Left lobe of liver (tissue), 2 donors: ENCODE data around the gene ZER1. TPM values are rescaled to one million over a fixed set of nuclear protein-coding genes. Genes with fewer than 3 reads are reported as not detected.
"Not testable (repeated sequence)": the region's sequence is repeated elsewhere in the genome, so short reads cannot be mapped to it uniquely, and the experiment has no call there.

Experiments
- ATAC-seq: fragments of 200-7000 bp; cut with Tn5 transposase; one replicate; pipeline ENCODE4 v1.9.1; 2020; ENCODE audit warnings: mild to moderate bottlenecking, moderate library complexity
- DNase-seq: peaks from one replicate; pipeline ENCODE4 v3.0.0-alpha.2; 2020; ENCODE audit warnings: low spot score
- total RNA-seq: library from RNA; stranded (reverse); gene quantifications from one replicate; pipeline ENCODE4 v1.2.1, GENCODE V29; 2021
- donor health status: DM: no; HTN: no; CAD: no; lungs with moderate emphysema.
- donor health status: DM: no; HTN: yes; CAD: no.

Gene ZER1
- total RNA-seq, 1 donor from 2014 or later, result 15.6 TPM

GRCh38 chr9:128788445-128788844, 16.7 kb upstream of the ZER1 start:
- ATAC-seq (no peak), DNase-seq (no peak)

DNA sequence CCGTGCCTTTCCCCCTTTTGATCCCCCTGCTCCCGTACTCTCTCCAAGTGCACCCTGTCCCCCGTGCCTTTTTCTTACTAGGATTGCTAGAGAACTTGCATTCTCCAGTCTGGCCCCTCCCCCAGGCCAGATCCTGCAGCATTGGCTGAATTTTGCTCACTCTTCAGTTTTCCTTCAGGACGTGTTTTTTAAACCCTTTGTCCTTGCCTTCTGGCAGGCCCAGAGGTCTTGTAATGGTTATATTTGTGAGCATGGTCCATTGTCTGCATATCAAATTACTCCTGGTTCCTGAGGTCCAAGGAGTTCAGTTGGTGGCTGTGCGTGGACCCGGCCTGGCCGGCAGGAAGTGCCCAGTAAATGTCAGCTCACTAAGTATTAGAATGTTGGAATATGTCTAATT, 15.9 kb upstream of the ZER1 start:
- DNase-seq (no peak), ATAC-seq (peak; percentile 57)

DNA sequence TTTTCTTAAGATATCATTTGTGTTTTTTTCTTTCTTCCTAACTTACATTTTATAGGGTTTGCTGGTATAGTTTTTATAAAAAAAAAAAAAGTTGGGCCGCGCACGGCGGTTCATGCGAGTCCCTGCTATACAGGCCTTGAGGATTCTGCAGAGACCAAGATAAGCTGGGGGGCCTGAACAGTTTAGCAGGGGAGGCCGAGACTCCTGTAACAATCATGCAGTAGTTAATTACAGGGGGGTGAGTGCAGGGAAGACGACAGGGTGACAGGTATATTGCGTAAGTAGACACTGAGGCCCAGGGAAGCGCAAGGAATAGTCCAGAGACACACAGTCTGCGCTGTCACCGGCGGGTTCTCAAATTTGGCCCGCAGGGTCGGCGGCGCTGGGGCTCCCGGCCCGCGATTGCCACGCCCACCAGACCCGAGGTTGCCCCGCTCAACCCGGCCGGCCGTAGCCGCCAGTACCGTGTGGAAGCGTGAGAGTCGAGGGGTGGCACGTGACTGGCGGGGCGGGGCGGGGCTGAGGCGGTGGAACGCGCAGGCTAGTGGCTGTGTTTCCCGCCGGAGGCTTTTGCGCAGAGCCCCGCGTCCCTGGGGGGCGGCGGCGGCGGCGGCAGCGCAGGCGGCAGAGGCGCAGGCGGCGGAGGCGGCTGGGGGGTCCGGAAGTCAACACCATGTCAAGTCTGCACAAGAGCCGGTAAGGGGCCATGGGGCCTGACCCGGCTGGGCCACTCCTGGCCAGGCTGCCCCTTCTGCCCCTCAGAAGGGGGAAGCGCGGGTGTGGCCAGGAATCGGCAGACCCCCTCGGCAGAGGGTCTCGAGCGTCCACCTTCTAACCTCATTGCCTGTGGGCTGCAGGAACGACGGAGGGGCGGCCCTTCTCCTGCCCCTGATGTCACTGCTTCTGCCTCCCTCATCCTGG, 15.2 kb upstream of the ZER1 start, which contains the start of gene TBC1D13:
TSS of gene TBC1D13 (plus strand) at position 573 of the 921 bp plus-strand sequence. CDS start at position 674, 101 bp downstream.
- DNase-seq (peak; percentile 91), ATAC-seq (peak; percentile 98)

GRCh38 chr9:128785427-128785826, 13.7 kb upstream of the ZER1 start:
- DNase-seq (no peak), ATAC-seq (no peak)

DNA sequence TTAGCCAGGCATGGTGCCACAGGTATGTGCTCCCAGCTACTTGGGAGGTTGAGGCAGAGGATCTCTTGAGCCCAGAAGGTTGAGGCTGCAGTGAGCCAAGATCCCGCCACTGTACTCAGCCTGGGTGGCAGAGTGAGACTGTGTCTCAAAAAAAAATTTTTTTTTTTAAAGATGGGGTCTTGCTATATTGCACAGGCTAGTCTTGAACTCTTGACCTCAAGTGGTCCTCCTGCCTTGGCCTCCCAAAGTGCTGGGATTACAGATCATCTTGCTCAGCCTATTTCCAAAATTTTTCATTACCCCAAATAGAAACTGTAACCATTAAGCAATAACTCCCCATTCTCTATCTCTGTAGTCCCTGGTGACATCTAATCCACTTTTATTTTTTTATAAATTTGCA, 10.9 kb upstream of the ZER1 start:
- no peak for ATAC-seq
- DNase-seq, result no peak

GRCh38 chr9:128781187-128782070, 9.7 kb upstream of the ZER1 start:
- ATAC-seq, result no peak
- no peak for DNase-seq

- ATAC-seq, DNase-seq: not testable (repeated sequence)
These were observed 8.4 kb upstream of the ZER1 start for GRCh38 chr9:128780093-128780492.

DNA sequence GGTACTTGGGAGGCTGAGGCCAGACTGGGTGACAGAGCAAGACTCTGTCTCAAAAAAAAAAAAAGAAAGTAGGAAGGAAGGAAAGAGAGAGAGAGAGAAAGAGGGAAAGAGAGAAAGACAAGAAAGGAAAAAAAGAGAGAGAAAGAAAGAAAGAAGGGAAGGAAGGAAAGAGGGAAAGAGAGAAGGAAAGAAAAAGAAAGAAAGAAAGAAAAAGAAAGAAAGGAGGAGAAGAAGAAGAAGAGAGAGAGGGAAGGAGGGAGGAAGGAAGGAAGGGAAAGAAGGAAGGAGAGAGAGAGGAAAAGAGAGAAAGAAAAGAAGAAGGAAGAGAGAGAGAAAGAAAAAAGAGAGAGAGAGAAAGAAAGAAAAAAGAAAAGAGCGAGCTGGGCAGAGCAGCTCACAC, 3.1 kb upstream of the ZER1 start:
- no peak for DNase-seq
- no peak for ATAC-seq

- no peak for DNase-seq
- no peak for ATAC-seq
These were observed 1.3 kb upstream of the ZER1 start for GRCh38 chr9:128773049-128773448.

DNA sequence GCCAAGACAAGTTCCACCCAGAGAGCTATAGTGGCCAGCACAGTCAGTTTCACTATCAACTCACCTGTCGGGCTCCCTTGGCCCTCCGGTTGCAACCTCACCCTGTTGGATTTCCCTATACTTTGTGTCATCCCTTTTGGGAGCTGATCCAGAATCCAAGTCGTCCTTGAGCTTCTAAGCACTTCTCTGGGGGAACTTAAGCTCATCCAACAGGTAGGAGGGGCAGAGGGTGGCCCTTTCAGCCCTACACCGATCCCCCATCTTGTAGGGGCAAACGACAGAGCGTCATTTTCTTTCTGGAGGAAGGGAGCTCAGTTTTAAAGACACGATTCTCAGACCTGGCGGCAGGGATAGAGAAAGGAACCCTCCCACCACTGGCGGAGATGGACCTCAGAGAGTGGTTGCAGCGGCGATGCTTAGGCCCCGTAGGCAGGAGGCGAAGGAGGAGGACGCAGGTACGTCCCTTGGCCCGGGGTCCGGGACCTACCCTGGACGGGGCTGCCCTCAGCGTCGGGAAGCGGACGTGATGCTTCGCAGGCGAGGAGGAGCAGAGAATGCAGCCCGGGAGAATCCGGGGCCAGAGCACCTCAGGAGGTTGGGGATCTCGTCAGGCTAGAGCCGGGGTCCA, 519 bp downstream of the ZER1 start:
- no peak for DNase-seq
- ATAC-seq, result peak; percentile 60

- ATAC-seq (no peak), DNase-seq (no peak)
These were observed 1.3 kb downstream of the ZER1 start for GRCh38 chr9:128770286-128771030.

- no peak for ATAC-seq
- no peak for DNase-seq
These were observed 3.1 kb downstream of the ZER1 start for GRCh38 chr9:128768606-128769005.

- ATAC-seq (peak; percentile 73), DNase-seq (peak; percentile 68)
These were observed 6.2 kb downstream of the ZER1 start for GRCh38 chr9:128765499-128765898.

DNA sequence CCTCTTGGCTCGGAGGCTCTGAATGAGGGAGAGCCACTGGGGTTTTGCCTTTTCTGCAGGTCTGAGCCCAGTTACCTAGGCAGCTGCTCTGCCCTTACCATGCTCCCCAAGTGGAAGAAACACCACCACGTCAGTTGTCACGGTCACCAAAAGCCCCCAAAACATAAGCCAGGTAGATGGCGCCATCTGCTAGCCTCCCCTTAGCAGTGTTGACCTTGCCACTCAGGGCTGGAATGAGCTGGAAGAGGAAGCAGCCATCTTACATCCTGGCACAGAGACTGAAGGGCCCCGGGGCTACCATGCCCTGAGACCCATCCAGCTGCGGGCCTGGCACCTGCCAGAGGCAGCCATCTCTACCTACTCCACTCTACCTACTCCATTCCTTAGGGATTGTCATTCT, 7.4 kb downstream of the ZER1 start:
- no peak for DNase-seq
- ATAC-seq, result no peak

DNA sequence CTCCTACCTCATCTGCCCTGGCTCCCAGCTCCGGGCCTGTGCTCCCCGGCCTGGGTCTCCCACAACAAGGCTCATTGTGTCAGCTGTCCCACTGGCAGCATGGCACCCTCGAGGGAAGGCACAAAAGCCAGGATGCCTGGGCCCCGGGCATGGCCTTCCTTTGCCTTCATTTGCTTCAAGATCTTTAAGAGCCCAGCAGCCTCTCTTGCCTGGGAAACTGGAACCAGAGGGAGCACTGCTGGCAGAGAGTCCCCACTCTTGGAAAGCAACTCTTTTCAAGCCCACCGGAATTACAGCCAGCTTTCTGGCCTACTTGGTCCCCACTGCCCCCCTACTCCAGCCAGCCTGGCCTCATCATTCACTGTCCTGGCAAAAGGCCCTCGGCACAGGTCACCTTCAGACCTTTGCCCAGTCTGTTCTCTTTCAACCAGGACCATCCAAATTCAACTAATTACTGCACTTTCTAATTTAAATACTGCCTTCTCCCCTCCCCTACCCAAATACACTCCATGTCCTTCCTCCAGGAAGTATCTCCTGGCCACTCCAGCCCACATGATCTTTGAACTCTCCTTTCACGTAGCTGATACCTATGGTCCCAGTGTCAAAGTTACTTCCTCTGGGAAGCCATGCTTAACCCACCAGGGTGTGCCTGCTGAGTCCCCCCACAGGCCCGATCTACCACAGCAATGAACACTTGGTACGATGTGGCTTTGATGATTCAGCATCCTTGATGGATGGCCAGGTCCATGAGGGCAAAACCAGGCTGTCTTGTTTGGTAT, 8.9 kb downstream of the ZER1 start:
- ATAC-seq, result peak; percentile 75
- peak; percentile 83 for DNase-seq

DNA sequence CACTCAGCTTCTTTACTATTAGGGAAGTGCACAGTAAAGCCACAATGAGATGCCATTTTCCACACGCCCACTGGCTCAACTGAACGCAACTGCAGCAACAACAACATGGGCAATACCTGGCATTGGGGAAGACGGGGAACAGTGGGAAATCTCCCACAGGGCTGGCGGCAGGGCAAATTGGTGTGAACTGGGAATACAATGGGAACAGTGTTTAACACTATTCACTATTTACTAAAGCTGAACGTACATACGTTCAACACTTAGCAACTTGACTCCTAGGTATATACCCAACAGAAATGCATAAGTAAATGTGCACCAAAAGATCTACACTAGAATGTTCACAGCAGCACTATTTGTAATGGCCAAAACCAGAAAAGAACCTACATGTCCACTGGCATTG, 14.1 kb downstream of the ZER1 start:
- ATAC-seq (no peak), DNase-seq (no peak)

- DNase-seq (no peak), ATAC-seq (peak; percentile 17)
These were observed 18.1 kb downstream of the ZER1 start for GRCh38 chr9:128753627-128754026.

- DNase-seq (no peak), ATAC-seq (no peak)
These were observed 20.7 kb downstream of the ZER1 start for GRCh38 chr9:128750926-128751595.

DNA sequence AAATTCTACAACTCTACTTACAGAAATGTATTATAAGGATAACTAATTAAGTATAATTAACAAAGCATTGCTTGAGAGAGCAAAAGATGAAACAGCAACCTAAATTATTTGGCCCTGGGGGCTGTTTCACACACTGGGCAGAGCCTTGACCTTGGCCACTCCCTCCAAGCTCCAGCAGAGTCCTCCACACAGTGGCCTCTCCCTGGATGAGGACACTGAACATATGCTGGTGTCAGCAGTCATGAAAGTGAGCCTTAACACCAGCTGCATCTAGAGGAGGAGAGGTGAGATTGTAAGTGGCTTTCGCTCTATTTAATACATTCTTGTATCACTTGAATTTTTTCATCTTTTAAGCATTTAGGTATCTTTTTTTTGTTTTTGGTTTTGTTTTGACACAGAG, 24.5 kb downstream of the ZER1 start:
- ATAC-seq, result no peak
- DNase-seq, result no peak
